Hepatocyte (in vitro differentiated cells): Measurements from ENCODE around the gene RNF13. TPM values are rescaled to one million over a fixed set of nuclear protein-coding genes. Genes with fewer than 3 reads are reported as not detected.

Source experiments
- DNase-seq: peaks from one replicate; pipeline ENCODE4 v3.0.0-alpha.2; 2016; ENCODE audit warnings: low spot score
- H2AFZ ChIP-seq: fragments of 200-600 bp; sonication (generic); 2 replicates; pipeline ENCODE4 v1.6.0; 2016; ENCODE audit warnings: antibody characterized with exemption, mild to moderate bottlenecking
- H3K27ac ChIP-seq: fragments of 200-600 bp; sonication (generic); 2 replicates; pipeline ENCODE4 v1.5.1; 2016; ENCODE audit warnings: mild to moderate bottlenecking
- H3K27me3 ChIP-seq: fragments of 200-600 bp; sonication (generic); 2 replicates; pipeline ENCODE4 v1.6.1; 2016
- H3K36me3 ChIP-seq: fragments of 200-600 bp; sonication (generic); replicated peaks from 2 replicates; pipeline ENCODE4 v1.5.1; 2016; ENCODE audit warnings: low read depth; ENCODE audit not compliant: insufficient read depth
- H3K4me1 ChIP-seq: fragments of 200-600 bp; sonication (generic); 2 replicates; pipeline ENCODE4 v1.5.1; 2016; ENCODE audit warnings: mild to moderate bottlenecking, moderate library complexity; ENCODE audit not compliant: insufficient read depth
- H3K4me2 ChIP-seq: fragments of 200-600 bp; sonication (generic); 2 replicates; pipeline ENCODE4 v1.6.0; 2016
- H3K4me3 ChIP-seq: fragments of 200-600 bp; sonication (generic); 2 replicates; pipeline ENCODE4 v1.5.1; 2016; ENCODE audit warnings: mild to moderate bottlenecking
- H3K79me2 ChIP-seq: fragments of 200-600 bp; sonication (generic); 2 replicates; pipeline ENCODE4 v1.6.0; 2017; ENCODE audit warnings: mild to moderate bottlenecking
- H3K9me2 ChIP-seq: fragments of 200-600 bp; sonication (generic); replicated peaks from 2 replicates; pipeline ENCODE4 v1.6.0; 2017; ENCODE audit warnings: mild to moderate bottlenecking; ENCODE audit not compliant: insufficient read depth
- H3K9me3 ChIP-seq: fragments of 200-600 bp; sonication (generic); 2 replicates; pipeline ENCODE4 v1.5.1; 2016; ENCODE audit warnings: low read depth, mild to moderate bottlenecking
- H4K20me1 ChIP-seq: fragments of 200-600 bp; sonication (generic); 2 replicates; pipeline ENCODE4 v1.6.0; 2016; ENCODE audit warnings: mild to moderate bottlenecking; ENCODE audit not compliant: insufficient read depth, poor library complexity, severe bottlenecking
- CTCF ChIP-seq: fragments of 200-600 bp; sonication (generic); IDR thresholded peaks from 2 replicates; pipeline ENCODE4 v1.5.1; 2016; ENCODE audit warnings: antibody characterized with exemption, mild to moderate bottlenecking; ENCODE audit not compliant: poor library complexity
- EZH2 ChIP-seq: fragments of 200-600 bp; sonication (generic); IDR thresholded peaks from 2 replicates; pipeline ENCODE4 v1.6.1; 2016; ENCODE audit warnings: antibody characterized with exemption, mild to moderate bottlenecking, borderline replicate concordance
- EZH2phosphoT487 ChIP-seq: fragments of 200-600 bp; sonication (generic); IDR thresholded peaks from one replicate; pipeline ENCODE4 v1.6.1; 2018; ENCODE audit warnings: antibody characterized with exemption, mild to moderate bottlenecking, low read depth, moderate library complexity; ENCODE audit not compliant: unreplicated experiment, severe bottlenecking
- WGBS: methylation state at CpG from one replicate; pipeline ENCODE4 v1.1.6; 2016; ENCODE audit warnings: low lambda C conversion rate; ENCODE audit errors: missing lambda C conversion rate; 5-methylcytosine and 5-hydroxymethylcytosine counted together
- polyA plus RNA-seq: library from polyadenylated mRNA; unstranded; fragments of >200 nt; fragmentation: Nextera tagmentation; extraction: Ambion mirVana; gene quantifications from 2 replicates; pipeline ENCODE4 v1.2.1, GENCODE V29; 2016
- total RNA-seq: library from RNA; depleted of rRNA; stranded (reverse); fragments of >200 nt; gene quantifications from 2 replicates; pipeline ENCODE4 v1.2.3, GENCODE V29; 2014

RNF13 gene
- total and polyA plus RNA-seq, 2 experiments from 2014 or later = 66.1 to 81.0 TPM

GRCh38 chr3:149845570-149846244 lies 32.7 kb downstream of the RNF13 start:
- no peak for TF ChIP-seq CTCF
- TF ChIP-seq EZH2phosphoT487 = no peak
- TF ChIP-seq EZH2 = no peak
- peaks cover 11% of the 10 kb centered on the region for H3K4me1 ChIP-seq
- DNase-seq = no peak
- H3K36me3 ChIP-seq = no peaks in the 10 kb centered on the region
- WGBS = 82% methylated on average over 1 of the region's 1 CpG
- H3K27ac ChIP-seq = no peak overlapping the region
- peaks cover 74% of the 10 kb centered on the region for H3K79me2 ChIP-seq
- no peaks in the 10 kb centered on the region for H3K27me3 ChIP-seq
- H3K4me2 ChIP-seq = no peak overlapping the region
- H4K20me1 ChIP-seq = peaks cover 4% of the 10 kb centered on the region
- H2AFZ ChIP-seq = no peak overlapping the region
- H3K9me2 ChIP-seq = no peaks in the 10 kb centered on the region
- no peaks in the 10 kb centered on the region for H3K9me3 ChIP-seq
- no peak overlapping the region for H3K4me3 ChIP-seq

GRCh38 chr3:149848238-149848637 lies 35.2 kb downstream of the RNF13 start:
- Histone ChIP-seq H3K4me1 (peaks cover 11% of the 10 kb centered on the region), H3K27ac (no peak overlapping the region), H3K27me3 (no peaks in the 10 kb centered on the region), H3K9me2 (no peaks in the 10 kb centered on the region), H3K4me3 (no peak overlapping the region), H3K4me2 (no peak overlapping the region), H3K36me3 (no peaks in the 10 kb centered on the region), H3K9me3 (no peaks in the 10 kb centered on the region), H3K79me2 (peaks cover 56% of the 10 kb centered on the region), H4K20me1 (peaks cover 4% of the 10 kb centered on the region), H2AFZ (no peak overlapping the region)
- TF ChIP-seq EZH2 = no peak
- no peak for DNase-seq
- 90% methylated on average over 1 of the region's 1 CpG for WGBS

- WGBS = 66% methylated on average over 1 of the region's 1 CpG
These were observed 35.7 kb downstream of the RNF13 start for GRCh38 chr3:149848688-149849087.

More at GRCh38 chr3:149848688-149849087, 35.7 kb downstream of the RNF13 start:
- no peak overlapping the region for H3K27ac ChIP-seq
- H3K4me2 ChIP-seq = no peak overlapping the region
- H2AFZ ChIP-seq = no peak overlapping the region
- H3K9me2 ChIP-seq = no peaks in the 10 kb centered on the region
- no peaks in the 10 kb centered on the region for H3K27me3 ChIP-seq
- no peaks in the 10 kb centered on the region for H3K9me3 ChIP-seq
- H3K79me2 ChIP-seq = peaks cover 53% of the 10 kb centered on the region
- peaks cover 4% of the 10 kb centered on the region for H4K20me1 ChIP-seq
- no peak for TF ChIP-seq EZH2
- TF ChIP-seq CTCF = no peak
- no peak for TF ChIP-seq EZH2phosphoT487
- H3K4me3 ChIP-seq = no peak overlapping the region
- H3K4me1 ChIP-seq = peaks cover 10% of the 10 kb centered on the region
- DNase-seq = no peak
- no peaks in the 10 kb centered on the region for H3K36me3 ChIP-seq
